BJ (cell line): ENCODE data around the gene RPSA. TPM values are rescaled to one million over a fixed set of nuclear protein-coding genes. Genes with fewer than 3 reads are reported as not detected.
"Not testable (repeated sequence)": the region's sequence is repeated elsewhere in the genome, so short reads cannot be mapped to it uniquely, and the experiment has no call there.

Experiments used
- CTCF ChIA-PET: fragments of 350-600 bp; formaldehyde crosslinking; extraction: SDS; loops from one replicate; lab custom pipeline; 2021; ENCODE audit warnings: antibody characterized with exemption, inconsistent platforms; lab: Yijun Ruan, JAX
- POLR2A ChIA-PET: fragments of 300-600 bp; sonication (Branson Sonifier 250); formaldehyde crosslinking; extraction: SDS; loops from one replicate; lab custom pipeline; 2021; ENCODE audit warnings: antibody characterized with exemption; lab: Charles Lee
- DNase-seq: peaks from one replicate; pipeline ENCODE4 v3.0.0-alpha.2; 2011; ENCODE audit warnings: low read depth
- H3K27me3 ChIP-seq: 2 replicates; pipeline ENCODE4 v1.6.0; 2011; ENCODE audit warnings: low read length; ENCODE audit not compliant: control insufficient read depth, insufficient read depth
- H3K36me3 ChIP-seq: 2 replicates; pipeline ENCODE4 v1.5.1; 2011; ENCODE audit warnings: low read length; ENCODE audit not compliant: control insufficient read depth, insufficient read depth
- H3K4me3 ChIP-seq: 2 replicates; pipeline ENCODE4 v1.5.1; 2011; ENCODE audit warnings: low read depth, mild to moderate bottlenecking, control low read depth, low read length
- polyA plus RNA-seq: library from polyadenylated mRNA; depleted of rRNA; stranded (reverse); fragments of >200 nt; gene quantifications from 2 replicates; pipeline ENCODE4 v1.2.3, GENCODE V29; 2011
- TF ChIP-seq, protein P1 (sequence below): IDR thresholded peaks from 2 replicates; pipeline ENCODE4 v1.5.1; 2011; ENCODE audit warnings: low read depth, mild to moderate bottlenecking, control low read depth, inconsistent platforms, low read length, moderate library complexity; ENCODE audit not compliant: insufficient read depth

RPSA gene
- polyA plus RNA-seq, 1 experiment, result 4,053 TPM

DNA sequence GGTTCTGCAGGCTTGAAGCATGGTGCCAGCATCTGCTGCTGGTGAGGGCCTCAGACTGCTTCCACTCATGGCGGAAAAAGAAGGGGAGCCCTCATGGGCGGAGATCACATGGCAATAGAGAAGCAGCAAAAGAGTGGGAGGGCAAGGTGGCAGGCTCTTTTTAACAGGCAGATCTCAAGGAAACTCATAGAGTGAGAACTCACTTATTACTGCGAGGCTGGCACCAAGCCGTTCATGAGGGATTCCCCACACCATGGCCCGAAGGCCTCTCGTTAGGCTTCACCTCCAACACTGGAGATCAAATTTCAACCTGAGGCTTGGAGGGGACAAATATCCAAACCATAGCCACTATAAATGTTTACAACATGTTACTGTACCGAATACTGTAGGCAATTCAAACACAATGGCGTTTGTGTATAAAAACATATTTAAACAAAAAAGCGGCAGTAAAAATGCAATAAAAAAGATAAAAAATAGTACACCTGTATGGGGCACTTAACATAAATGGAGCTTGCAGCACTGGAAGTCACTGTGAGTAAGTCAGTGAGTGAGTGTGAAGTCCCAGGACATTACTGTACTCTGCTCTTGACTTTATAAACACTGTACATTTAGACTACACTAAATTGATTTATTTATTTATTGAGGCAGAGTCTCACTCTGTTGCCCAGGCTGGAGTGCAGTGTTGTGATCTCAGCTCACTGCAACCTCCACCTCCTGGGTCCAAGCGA is 42.1 kb downstream of the RPSA start:
- ChIA-PET CTCF (interaction anchor here (0.8 to 8.9 kb wide), 14 partner anchors 10 to 77 kb away, joined by 3 to 75 read pairs (median 6); partner anchors contain the start of gene MOBP), POLR2A (no interaction called here)
- TF ChIP-seq, protein P1, sequence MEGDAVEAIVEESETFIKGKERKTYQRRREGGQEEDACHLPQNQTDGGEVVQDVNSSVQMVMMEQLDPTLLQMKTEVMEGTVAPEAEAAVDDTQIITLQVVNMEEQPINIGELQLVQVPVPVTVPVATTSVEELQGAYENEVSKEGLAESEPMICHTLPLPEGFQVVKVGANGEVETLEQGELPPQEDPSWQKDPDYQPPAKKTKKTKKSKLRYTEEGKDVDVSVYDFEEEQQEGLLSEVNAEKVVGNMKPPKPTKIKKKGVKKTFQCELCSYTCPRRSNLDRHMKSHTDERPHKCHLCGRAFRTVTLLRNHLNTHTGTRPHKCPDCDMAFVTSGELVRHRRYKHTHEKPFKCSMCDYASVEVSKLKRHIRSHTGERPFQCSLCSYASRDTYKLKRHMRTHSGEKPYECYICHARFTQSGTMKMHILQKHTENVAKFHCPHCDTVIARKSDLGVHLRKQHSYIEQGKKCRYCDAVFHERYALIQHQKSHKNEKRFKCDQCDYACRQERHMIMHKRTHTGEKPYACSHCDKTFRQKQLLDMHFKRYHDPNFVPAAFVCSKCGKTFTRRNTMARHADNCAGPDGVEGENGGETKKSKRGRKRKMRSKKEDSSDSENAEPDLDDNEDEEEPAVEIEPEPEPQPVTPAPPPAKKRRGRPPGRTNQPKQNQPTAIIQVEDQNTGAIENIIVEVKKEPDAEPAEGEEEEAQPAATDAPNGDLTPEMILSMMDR, result no peak
- Histone ChIP-seq H3K36me3 (no peaks in the 10 kb centered on the region), H3K4me3 (no peak overlapping the region), H3K27me3 (peaks cover 2% of the 10 kb centered on the region; the same call in 1 of the 2 replicates)
- no peak for DNase-seq

DNA sequence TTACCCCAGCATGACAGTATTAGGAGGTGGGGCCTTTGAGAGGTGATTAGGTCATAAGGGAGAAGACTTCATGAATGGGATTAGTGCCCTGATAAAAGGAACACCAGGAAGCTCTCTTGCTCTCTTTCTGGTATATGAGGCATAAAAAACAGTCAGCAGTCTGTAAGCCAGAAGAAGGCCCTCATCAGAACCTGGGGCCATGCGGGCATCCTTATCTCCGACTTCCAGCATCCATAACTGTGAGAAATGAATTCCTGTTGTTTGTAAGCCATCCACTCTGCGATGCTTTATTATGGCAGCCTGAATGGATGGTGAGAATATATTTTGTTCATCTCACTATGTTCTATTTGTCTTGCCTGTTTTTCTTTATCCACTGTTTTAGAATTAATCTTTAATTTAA is 43.3 kb downstream of the RPSA start:
- no peak overlapping the region for H3K4me3 ChIP-seq
- CTCF ChIA-PET, result interaction anchor here (4.4 to 8.9 kb wide), 3 partner anchors 9 to 49 kb away, joined by 20 to 75 read pairs (median 25); no protein-coding TSS in a partner anchor
- POLR2A ChIA-PET, result no interaction called here
- TF ChIP-seq, protein P1, result no peak
- H3K27me3 ChIP-seq, result peaks cover 2% of the 10 kb centered on the region; the same call in 1 of the 2 replicates
- DNase-seq, result no peak
- H3K36me3 ChIP-seq, result no peaks in the 10 kb centered on the region

DNA sequence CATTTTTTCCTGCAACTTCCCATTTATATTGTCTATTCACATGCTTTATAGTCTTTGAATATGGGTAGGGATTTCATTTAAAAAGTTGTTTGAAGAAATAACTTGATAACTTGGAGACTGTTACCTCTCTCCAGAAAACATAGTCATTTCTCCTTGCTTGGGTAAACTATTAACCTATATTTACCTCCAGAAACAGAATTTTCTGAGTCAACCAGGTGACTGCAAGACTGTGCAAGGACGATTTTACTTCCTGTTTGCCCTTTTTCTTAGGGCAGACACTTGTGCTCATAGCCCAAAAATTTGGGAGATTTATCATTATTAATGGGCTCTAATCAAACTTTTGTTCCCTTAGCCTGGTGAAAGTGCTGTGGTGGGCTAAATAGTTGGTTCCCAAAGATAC is 46.6 kb downstream of the RPSA start:
- TF ChIP-seq, protein P1, result no peak
- Histone ChIP-seq H3K27me3 (peaks cover 2% of the 10 kb centered on the region; the same call in 1 of the 2 replicates), H3K4me3 (no peak overlapping the region), H3K36me3 (no peaks in the 10 kb centered on the region)
- CTCF ChIA-PET, result no interaction called here
- POLR2A ChIA-PET, result no interaction called here
- DNase-seq, result no peak

DNA sequence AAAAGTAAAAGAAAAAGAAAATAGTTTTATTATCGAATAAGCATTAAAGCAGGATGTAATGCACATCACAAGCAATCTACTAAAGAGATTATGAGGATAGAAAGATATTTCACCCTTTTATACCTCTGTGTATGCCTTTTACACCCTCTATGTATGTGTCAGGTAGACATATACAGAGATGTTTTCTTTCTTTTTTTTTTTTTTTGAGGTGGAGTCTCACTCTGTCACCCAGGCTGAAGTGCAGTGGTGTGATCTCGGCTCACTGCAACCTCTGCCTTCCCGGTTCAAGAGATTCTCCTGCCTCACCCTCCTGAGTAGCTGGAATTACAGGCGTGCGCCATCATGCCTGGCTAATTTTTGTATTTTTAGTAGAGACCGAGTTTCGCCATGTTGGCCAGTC is 47.4 kb downstream of the RPSA start:
- POLR2A ChIA-PET, CTCF ChIA-PET: not testable (repeated sequence)

DNA sequence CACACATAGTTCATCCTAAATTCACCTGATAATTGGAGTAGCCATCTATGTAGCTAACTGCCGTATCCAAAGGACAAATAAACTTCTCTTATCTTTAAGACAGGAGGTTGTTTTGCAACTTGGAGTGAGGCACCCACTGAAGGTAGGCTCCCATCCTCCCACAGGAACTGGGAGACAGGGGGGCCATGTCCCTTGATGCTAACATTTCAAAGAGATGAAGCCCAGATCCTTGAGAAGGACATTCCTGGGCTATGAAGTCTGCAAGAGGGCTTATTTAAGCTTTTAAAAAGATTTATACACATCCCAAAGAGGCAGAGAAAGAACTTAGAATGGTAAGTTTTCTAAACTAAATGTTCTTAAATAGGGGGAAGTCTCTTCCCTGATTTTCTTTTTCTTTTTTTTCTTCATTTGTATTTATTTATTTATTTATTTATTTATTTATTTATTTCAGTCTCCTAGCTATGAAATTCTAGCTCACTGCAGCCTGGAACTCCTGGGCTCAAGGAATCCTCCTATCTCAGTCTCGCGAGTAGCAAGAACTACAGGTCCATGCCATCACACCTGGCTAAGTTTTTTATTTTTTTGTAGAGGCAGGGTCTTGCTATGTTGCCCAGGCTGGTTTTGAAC is 48.2 kb downstream of the RPSA start:
- DNase-seq, result no peak
- Histone ChIP-seq H3K36me3 (no peaks in the 10 kb centered on the region), H3K27me3 (peaks cover 2% of the 10 kb centered on the region; the same call in 1 of the 2 replicates), H3K4me3 (no peak overlapping the region)
- TF ChIP-seq, protein P1, result no peak
- CTCF ChIA-PET, result interaction anchor here (1.3 to 2.2 kb wide), 2 partner anchors 8 to 45 kb away, joined by 5 to 7 read pairs; no protein-coding TSS in a partner anchor
- POLR2A ChIA-PET, result no interaction called here

More for the DNA sequence above, 47.4 kb downstream of the RPSA start:
- not testable (repeated sequence) for H3K27me3 ChIP-seq, H3K36me3 ChIP-seq, DNase-seq, H3K4me3 ChIP-seq
